ENCODE measurements around the gene CREB3L2. TPM values are rescaled to one million over a fixed set of nuclear protein-coding genes. Genes with fewer than 3 reads are reported as not detected.

CREB3L2 gene
- total RNA-seq, 2 experiments from 2014 or later = 21.0 to 24.4 TPM

DNA sequence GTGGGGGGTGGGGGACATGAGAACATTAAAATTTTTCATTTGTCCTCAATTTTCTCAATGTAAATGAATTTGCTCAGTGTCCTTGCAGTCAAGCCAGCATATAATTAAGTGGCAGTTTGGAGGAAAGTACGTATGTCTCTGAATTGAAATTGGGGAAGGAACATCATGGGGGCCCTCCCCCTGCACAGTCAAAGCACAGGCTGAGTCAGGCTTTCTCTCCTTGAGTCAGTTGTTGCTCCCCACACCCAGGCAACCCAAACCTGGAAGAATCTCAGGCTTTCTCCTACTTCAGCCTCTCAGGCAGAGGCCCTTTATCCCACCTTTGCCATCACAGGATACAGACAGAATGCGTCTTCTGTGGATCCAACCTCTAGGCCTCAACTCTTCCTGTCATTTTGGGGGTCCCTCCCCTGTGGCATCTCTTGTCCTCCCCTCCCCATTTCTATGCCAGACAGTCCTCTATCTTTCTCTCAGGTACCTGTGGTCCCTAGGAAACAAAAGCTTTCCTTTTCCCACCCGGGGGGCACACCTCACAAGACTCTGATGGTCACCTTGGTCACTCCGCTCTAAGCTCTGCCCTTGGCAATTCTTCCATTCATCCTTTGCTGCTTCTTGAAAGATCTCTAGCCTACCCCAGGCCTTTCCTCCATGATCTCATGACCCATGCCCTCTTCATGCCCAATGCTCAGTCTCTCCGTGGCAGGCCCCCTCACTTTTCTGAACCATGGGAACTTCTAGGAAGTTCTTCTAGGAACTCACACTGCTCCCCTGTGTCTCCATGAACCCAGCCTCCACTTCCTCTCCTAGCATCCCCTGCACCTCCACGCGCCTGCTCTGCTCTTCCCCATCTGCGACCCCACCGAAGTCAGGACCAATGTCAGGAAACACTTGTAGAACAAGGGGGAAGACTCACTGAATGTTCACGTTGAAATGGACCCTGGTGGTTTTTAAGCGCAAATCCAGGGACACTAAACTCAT is 40.4 kb downstream of the CREB3L2 start:
- CTCF ChIA-PET = no interaction called here
- H3K9me3 Mint-ChIP-seq = no peaks in the 10 kb centered on the region
- TF ChIP-seq CTCF (IDR thresholded peaks at IDR 0.05) = no peak
- H3K27ac Mint-ChIP-seq = no peak overlapping the region
- H3K4me3 Mint-ChIP-seq = no peak overlapping the region
- DNase-seq = peak; percentile 22
- peak; percentile 68 for ATAC-seq
- intact Hi-C loops (cut with micrococcal nuclease) = no loop called here
- H3K27me3 Mint-ChIP-seq = no peaks in the 10 kb centered on the region
- peaks cover 15% of the 10 kb centered on the region for H3K4me1 Mint-ChIP-seq (ENCODE audit: low read depth)
- H3K36me3 Mint-ChIP-seq (ENCODE audit: low read depth) = peaks cover 7% of the 10 kb centered on the region
- POLR2A ChIA-PET = no interaction called here

DNA sequence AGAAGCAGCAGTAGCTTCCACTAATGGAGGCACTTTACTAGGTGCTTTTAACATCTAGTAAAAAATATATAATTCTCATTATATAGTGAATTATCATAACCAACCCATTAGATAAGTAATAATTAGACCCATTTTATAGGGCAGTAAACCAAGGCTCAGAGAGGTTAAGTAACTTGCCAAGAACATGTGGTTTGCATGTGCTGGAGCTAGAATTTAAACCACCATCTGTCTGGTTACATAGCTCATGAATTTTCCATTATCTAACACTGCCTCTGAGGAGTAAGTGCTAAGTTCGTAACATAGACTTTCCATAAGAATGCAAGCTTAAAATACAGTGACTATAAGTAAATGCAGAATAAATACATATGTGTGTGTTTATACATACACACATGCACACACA is 41.9 kb downstream of the CREB3L2 start:
- no peak for DNase-seq
- no peak overlapping the region for H3K4me3 Mint-ChIP-seq
- peaks cover 9% of the 10 kb centered on the region for H3K36me3 Mint-ChIP-seq (ENCODE audit: low read depth)
- POLR2A ChIA-PET = no interaction called here
- intact Hi-C loops (cut with micrococcal nuclease) = no loop called here
- no peak for ATAC-seq
- no peak for TF ChIP-seq CTCF (IDR thresholded peaks at IDR 0.05)
- no peaks in the 10 kb centered on the region for H3K9me3 Mint-ChIP-seq
- CTCF ChIA-PET = no interaction called here
- peaks cover 10% of the 10 kb centered on the region for H3K4me1 Mint-ChIP-seq (ENCODE audit: low read depth)
- H3K27ac Mint-ChIP-seq = no peak overlapping the region
- H3K27me3 Mint-ChIP-seq = no peaks in the 10 kb centered on the region

- peaks cover 11% of the 10 kb centered on the region for H3K36me3 Mint-ChIP-seq (ENCODE audit: low read depth)
- no peak for DNase-seq
- no peak for TF ChIP-seq CTCF (IDR thresholded peaks at IDR 0.05)
Observed at GRCh38 chr7:137958470-137959431, 43.1 kb downstream of the CREB3L2 start.

DNA sequence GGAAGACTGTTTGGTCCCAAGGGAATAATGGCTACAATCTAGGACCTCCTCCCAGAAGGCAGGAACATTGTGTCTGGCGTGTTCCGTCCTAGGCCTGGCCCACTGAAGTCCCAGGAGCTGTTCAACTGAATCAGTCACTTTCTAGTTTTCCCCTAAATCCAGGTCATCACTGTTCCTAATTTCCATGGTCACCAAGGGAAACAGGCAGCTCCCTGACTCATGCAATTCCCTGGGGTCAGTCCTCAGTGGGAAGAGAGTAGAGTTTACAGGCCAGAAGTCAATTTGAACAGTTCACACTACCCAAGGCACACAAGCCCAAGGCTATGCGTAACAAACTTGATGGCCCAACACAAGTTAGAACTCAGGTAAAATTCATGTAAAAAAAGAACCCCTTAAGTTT is 44.0 kb downstream of the CREB3L2 start:
- POLR2A ChIA-PET = interaction anchor here (1.1 kb wide), 1 partner anchor 8 kb away, joined by 3 read pairs; no protein-coding TSS in a partner anchor
- H3K4me3 Mint-ChIP-seq = no peak overlapping the region
- DNase-seq (no peak), ATAC-seq (no peak)
- H3K36me3 Mint-ChIP-seq (ENCODE audit: low read depth) = peaks cover 11% of the 10 kb centered on the region
- H3K27me3 Mint-ChIP-seq = no peaks in the 10 kb centered on the region
- no peaks in the 10 kb centered on the region for H3K9me3 Mint-ChIP-seq
- H3K4me1 Mint-ChIP-seq (ENCODE audit: low read depth) = peaks cover 11% of the 10 kb centered on the region
- no peak for TF ChIP-seq CTCF (IDR thresholded peaks at IDR 0.05)
- H3K27ac Mint-ChIP-seq = no peak overlapping the region
- CTCF ChIA-PET = no interaction called here
- intact Hi-C loops (cut with micrococcal nuclease) = no loop called here

More at GRCh38 chr7:137958470-137959431, 43.1 kb downstream of the CREB3L2 start:
- Mint-ChIP-seq H3K4me3 (no peak overlapping the region), H3K4me1 (ENCODE audit: low read depth) (peaks cover 11% of the 10 kb centered on the region), H3K27ac (no peak overlapping the region), H3K9me3 (no peaks in the 10 kb centered on the region), H3K27me3 (no peaks in the 10 kb centered on the region)
- ChIA-PET CTCF (no interaction called here), POLR2A (interaction anchor here (1.1 kb wide), 1 partner anchor 9 kb away, joined by 3 read pairs; no protein-coding TSS in a partner anchor)
- intact Hi-C loops (cut with micrococcal nuclease) = no loop called here
- no peak for ATAC-seq

Data from activated CD8-positive, alpha-beta T cell treated with anti-CD3 and anti-CD28 coated beads for 36 hours (primary cell).